SU-DHL-6 (cell line): Measurements from ENCODE around the gene PFKFB2.

Experiments used
- H2AFZ ChIP-seq: fragments of 200-600 bp; sonication (generic); 2 replicates; pipeline ENCODE4 v1.6.1; 2014; ENCODE audit warnings: low read depth, mild to moderate bottlenecking, moderate library complexity, mixed read lengths, antibody characterized with exemption, low read length; ENCODE audit not compliant: severe bottlenecking
- H3F3A ChIP-seq: fragments of 200-600 bp; shearing (Covaris generic); 2 replicates; pipeline ENCODE4 v1.6.0; 2016; ENCODE audit warnings: antibody characterized with exemption, mild to moderate bottlenecking; ENCODE audit not compliant: insufficient read depth
- H3K27ac ChIP-seq: fragments of 200-600 bp; sonication (generic); 2 replicates; pipeline ENCODE4 v1.5.1; 2016; ENCODE audit warnings: low read depth, mild to moderate bottlenecking, low read length, moderate library complexity, mixed read lengths
- H3K27me3 ChIP-seq: fragments of 200-600 bp; sonication (generic), shearing (Covaris generic); 2 replicates; pipeline ENCODE4 v1.6.0; 2014; ENCODE audit warnings: mild to moderate bottlenecking, low read length
- H3K36me3 ChIP-seq: fragments of 200-600 bp; sonication (generic); 2 replicates; pipeline ENCODE4 v1.6.1; 2014; ENCODE audit warnings: mild to moderate bottlenecking, low read length, mixed read lengths
- H3K4me2 ChIP-seq: fragments of 300-600, 200-600 bp; shearing (Covaris generic), sonication (generic); 2 replicates; pipeline ENCODE4 v1.6.0; 2014; ENCODE audit warnings: low read length, low read depth, mild to moderate bottlenecking; ENCODE audit not compliant: poor library complexity, severe bottlenecking
- H3K4me3 ChIP-seq: fragments of 200-600 bp; sonication (generic); 2 replicates; pipeline ENCODE4 v1.5.1; 2014; ENCODE audit warnings: antibody characterized with exemption, low read length, mild to moderate bottlenecking, mixed read lengths; ENCODE audit not compliant: insufficient read depth, poor library complexity, severe bottlenecking
- H3K79me2 ChIP-seq: fragments of 200-600 bp; sonication (generic); 2 replicates; pipeline ENCODE4 v1.6.1; 2014; ENCODE audit warnings: mild to moderate bottlenecking, low read length, moderate library complexity; ENCODE audit not compliant: insufficient read depth
- H3K9ac ChIP-seq: fragments of 200-600 bp; sonication (generic); 2 replicates; pipeline ENCODE4 v1.7.0; 2014; ENCODE audit warnings: mild to moderate bottlenecking, low read length
- H3K9me2 ChIP-seq: fragments of 200-600 bp; sonication (generic); replicated peaks from 2 replicates; pipeline ENCODE4 v1.6.1; 2014; ENCODE audit warnings: low read length; ENCODE audit not compliant: insufficient read depth
- H3K9me3 ChIP-seq: fragments of 200-600 bp; sonication (generic); 2 replicates; pipeline ENCODE4 v1.6.1; 2014; ENCODE audit warnings: low read length, mixed read lengths; ENCODE audit not compliant: insufficient read depth
- H4K20me1 ChIP-seq: fragments of 200-600 bp; sonication (generic); 2 replicates; pipeline ENCODE4 v1.6.1; 2014; ENCODE audit warnings: low read depth, mild to moderate bottlenecking, antibody characterized with exemption, low read length, moderate library complexity, mixed read lengths
- EZH2phosphoT487 ChIP-seq: fragments of 200-600 bp; sonication (generic), shearing (Covaris generic); conservative IDR thresholded peaks from 2 replicates; pipeline ENCODE4 v1.6.1; 2018; ENCODE audit warnings: mild to moderate bottlenecking, antibody characterized with exemption, low read length, moderate library complexity, mixed read lengths
- TF ChIP-seq, protein P1 (sequence below): fragments of 200-600 bp; sonication (generic); IDR thresholded peaks from one replicate; pipeline ENCODE4 v1.5.1; 2017; ENCODE audit warnings: antibody characterized with exemption, mild to moderate bottlenecking, low read length, moderate library complexity; ENCODE audit not compliant: insufficient read depth, poor library complexity, severe bottlenecking

PFKFB2 gene

GRCh38 chr1:207009945-207010344 lies 43.1 kb upstream of the PFKFB2 start:
- TF ChIP-seq, protein P1, sequence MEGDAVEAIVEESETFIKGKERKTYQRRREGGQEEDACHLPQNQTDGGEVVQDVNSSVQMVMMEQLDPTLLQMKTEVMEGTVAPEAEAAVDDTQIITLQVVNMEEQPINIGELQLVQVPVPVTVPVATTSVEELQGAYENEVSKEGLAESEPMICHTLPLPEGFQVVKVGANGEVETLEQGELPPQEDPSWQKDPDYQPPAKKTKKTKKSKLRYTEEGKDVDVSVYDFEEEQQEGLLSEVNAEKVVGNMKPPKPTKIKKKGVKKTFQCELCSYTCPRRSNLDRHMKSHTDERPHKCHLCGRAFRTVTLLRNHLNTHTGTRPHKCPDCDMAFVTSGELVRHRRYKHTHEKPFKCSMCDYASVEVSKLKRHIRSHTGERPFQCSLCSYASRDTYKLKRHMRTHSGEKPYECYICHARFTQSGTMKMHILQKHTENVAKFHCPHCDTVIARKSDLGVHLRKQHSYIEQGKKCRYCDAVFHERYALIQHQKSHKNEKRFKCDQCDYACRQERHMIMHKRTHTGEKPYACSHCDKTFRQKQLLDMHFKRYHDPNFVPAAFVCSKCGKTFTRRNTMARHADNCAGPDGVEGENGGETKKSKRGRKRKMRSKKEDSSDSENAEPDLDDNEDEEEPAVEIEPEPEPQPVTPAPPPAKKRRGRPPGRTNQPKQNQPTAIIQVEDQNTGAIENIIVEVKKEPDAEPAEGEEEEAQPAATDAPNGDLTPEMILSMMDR = no peak
- no peak for TF ChIP-seq EZH2phosphoT487
- Histone ChIP-seq H3F3A (no peaks in the 10 kb centered on the region), H3K4me3 (no peak overlapping the region), H2AFZ (no peak overlapping the region), H3K27ac (no peak overlapping the region), H3K9me3 (no peaks in the 10 kb centered on the region), H3K4me2 (no peak overlapping the region), H3K9me2 (no peaks in the 10 kb centered on the region), H4K20me1 (no peaks in the 10 kb centered on the region), H3K79me2 (no peaks in the 10 kb centered on the region), H3K36me3 (no peaks in the 10 kb centered on the region), H3K9ac (no peak overlapping the region), H3K27me3 (no peaks in the 10 kb centered on the region)

- H4K20me1 ChIP-seq = no peaks in the 10 kb centered on the region
Measured at GRCh38 chr1:207010726-207011125, 42.3 kb upstream of the PFKFB2 start.

GRCh38 chr1:207013321-207014085 lies 39.6 kb upstream of the PFKFB2 start:
- Histone ChIP-seq H3K27ac (no peak overlapping the region), H3K4me3 (no peak overlapping the region), H3K79me2 (no peaks in the 10 kb centered on the region), H3K9ac (no peak overlapping the region), H3K9me3 (no peaks in the 10 kb centered on the region), H3K9me2 (no peaks in the 10 kb centered on the region), H3F3A (no peaks in the 10 kb centered on the region), H3K36me3 (no peaks in the 10 kb centered on the region), H3K4me2 (no peak overlapping the region), H3K27me3 (no peaks in the 10 kb centered on the region), H4K20me1 (no peaks in the 10 kb centered on the region), H2AFZ (no peak overlapping the region)
- TF ChIP-seq EZH2phosphoT487 = no peak
- TF ChIP-seq, protein P1 = no peak

More at GRCh38 chr1:207010726-207011125, 42.3 kb upstream of the PFKFB2 start:
- Histone ChIP-seq H3K27ac (no peak overlapping the region), H3K4me3 (no peak overlapping the region), H3K9me3 (no peaks in the 10 kb centered on the region), H3K4me2 (no peak overlapping the region), H3F3A (no peaks in the 10 kb centered on the region), H3K36me3 (no peaks in the 10 kb centered on the region), H3K9me2 (no peaks in the 10 kb centered on the region), H3K9ac (no peak overlapping the region), H3K79me2 (no peaks in the 10 kb centered on the region), H2AFZ (no peak overlapping the region), H3K27me3 (no peaks in the 10 kb centered on the region)
- TF ChIP-seq EZH2phosphoT487 = no peak
- TF ChIP-seq, protein P1 = no peak
